GM12878 (cell line): ENCODE measurements around the gene KIR2DL4. TPM values are rescaled to one million over a fixed set of nuclear protein-coding genes. Genes with fewer than 3 reads are reported as not detected.
"Not testable (repeated sequence)": the region's sequence is repeated elsewhere in the genome, so short reads cannot be mapped to it uniquely, and the experiment has no call there.

Source experiments
- ATAC-seq: fragments of 200-7000 bp; cut with Tn5 transposase; 3 replicates; pipeline ENCODE4 v1.9.1; 2020; ENCODE audit warnings: mild to moderate bottlenecking, moderate library complexity
- BruUV-seq: library from RNA; stranded (reverse); fragments of 400-500 nt; replicated peaks from 2 replicates; lab custom pipeline; 2021; lab: Mats Ljungman, UMichigan
- CTCF ChIA-PET: fragments of 300-600 bp; sonication (Branson Sonifier 250); formaldehyde crosslinking; extraction: SDS; loops from one replicate; lab custom pipeline; 2021; ENCODE audit warnings: inconsistent platforms; lab: Yijun Ruan, JAX
- POLR2A ChIA-PET: fragments of 350-600 bp; formaldehyde crosslinking; extraction: SDS; loops from one replicate; lab custom pipeline; 2021; ENCODE audit warnings: inconsistent platforms; lab: Charles Lee
- RAD21 ChIA-PET: fragments of 300-600 bp; sonication (Branson Sonifier 250); formaldehyde crosslinking; loops from one replicate; lab custom pipeline; 2023; ENCODE audit warnings: antibody characterized with exemption; ENCODE audit not compliant: unreplicated experiment; lab: Charles Lee
- SMC1A ChIA-PET: fragments of 300-600 bp; sonication (Branson Sonifier 250); formaldehyde crosslinking; loops from one replicate; lab custom pipeline; 2023; ENCODE audit not compliant: unreplicated experiment, uncharacterized antibody; lab: Charles Lee
- DNase-seq: peaks from one replicate; pipeline ENCODE4 v3.0.0-alpha.2; 2011; ENCODE audit warnings: low read depth, low spot score
- FAIRE-seq: peaks from 3 replicates; lab custom pipeline; 2011; peaks lifted over from hg19 to GRCh38; lab: Jason Lieb, UNC
- H2AFZ ChIP-seq: 2 replicates; pipeline ENCODE4 v1.6.0; 2011; ENCODE audit warnings: low read depth, low read length, control low read depth; ENCODE audit not compliant: control insufficient read depth
- H3K27ac ChIP-seq: 2 replicates; pipeline ENCODE4 v1.5.1; 2011; ENCODE audit warnings: control low read depth; ENCODE audit not compliant: control insufficient read depth, insufficient read depth
- H3K27me3 ChIP-seq, 2 experiments: replicated peaks in 1 of 2; 2 replicates each; pipeline versions ENCODE4 v1.6.0 to v1.6.1; 2011; ENCODE audit warnings: low read length in 1 of 2; ENCODE audit not compliant: control insufficient read depth in 2 of 2, insufficient read depth in 2 of 2
- H3K36me3 ChIP-seq, 2 experiments: 2 replicates each; pipeline ENCODE4 v1.5.1; 2011; ENCODE audit warnings: low read length in 1 of 2; ENCODE audit not compliant: control insufficient read depth in 2 of 2, insufficient read depth in 2 of 2
- H3K4me1 ChIP-seq: 2 replicates; pipeline ENCODE4 v1.6.1; 2011; ENCODE audit warnings: mild to moderate bottlenecking, low read length, moderate library complexity, mixed read lengths; ENCODE audit not compliant: control insufficient read depth, insufficient read depth
- H3K4me2 ChIP-seq: 2 replicates; pipeline ENCODE4 v1.6.0; 2011; ENCODE audit warnings: control low read depth; ENCODE audit not compliant: control insufficient read depth, insufficient read depth
- H3K4me3 ChIP-seq: fragments of 200-600 bp; sonication (generic); 2 replicates; pipeline ENCODE4 v1.5.1; 2016
- H3K79me2 ChIP-seq: 2 replicates; pipeline ENCODE4 v1.6.0; 2011; ENCODE audit warnings: low read length; ENCODE audit not compliant: control insufficient read depth, insufficient read depth
- H3K9ac ChIP-seq: 2 replicates; pipeline ENCODE4 v1.8.0; 2011; ENCODE audit warnings: low read length, control low read depth, mixed read lengths; ENCODE audit not compliant: control insufficient read depth, insufficient read depth
- H3K9me3 ChIP-seq: replicated peaks from 3 replicates; pipeline ENCODE4 v1.5.1; 2011; ENCODE audit warnings: mild to moderate bottlenecking, low read length; ENCODE audit not compliant: control insufficient read depth, insufficient read depth
- H4K20me1 ChIP-seq: 2 replicates; pipeline ENCODE4 v1.6.0; 2011; ENCODE audit not compliant: control insufficient read depth, insufficient read depth
- EZH2 ChIP-seq: IDR thresholded peaks from 2 replicates; pipeline ENCODE4 v1.6.1; 2012; ENCODE audit warnings: low read depth, mild to moderate bottlenecking, control low read depth, inconsistent platforms, low read length, borderline replicate concordance; ENCODE audit not compliant: control insufficient read depth
- FOS ChIP-seq: IDR thresholded peaks from 3 replicates; pipeline ENCODE4 v1.6.1; 2011; ENCODE audit warnings: borderline replicate concordance; ENCODE audit not compliant: insufficient read length; ENCODE audit errors: extremely low read depth
- NR2F1 ChIP-seq: fragments of 450-650 bp; conservative IDR thresholded peaks from 2 replicates; pipeline ENCODE4 v1.6.1; 2017; ENCODE audit warnings: mild to moderate bottlenecking
- PML ChIP-seq: IDR thresholded peaks from 2 replicates; pipeline ENCODE4 v1.6.1; 2012; ENCODE audit warnings: low read length, inconsistent platforms
- SMAD5 ChIP-seq: IDR thresholded peaks from 2 replicates; pipeline ENCODE4 v1.6.1; 2016; ENCODE audit warnings: antibody characterized with exemption, low read depth
- STAT3 ChIP-seq: IDR thresholded peaks from 2 replicates; pipeline ENCODE4 v1.6.1; 2011; ENCODE audit warnings: low read depth, low read length, improper control_type of control experiment
- TARDBP ChIP-seq: IDR thresholded peaks from 2 replicates; pipeline ENCODE4 v1.6.1; 2016; ENCODE audit warnings: borderline replicate concordance
- ZNF622 ChIP-seq: fragments of 450-650 bp; IDR thresholded peaks from 2 replicates; pipeline ENCODE4 v1.6.1; 2017; ENCODE audit warnings: mild to moderate bottlenecking, inconsistent platforms
- WGBS: methylation state at CpG from one replicate; pipeline ENCODE4 v1.1.6; 2016; ENCODE audit warnings: low lambda C conversion rate; ENCODE audit not compliant: insufficient replicate concordance, insufficient coverage; ENCODE audit errors: missing lambda C conversion rate; 5-methylcytosine and 5-hydroxymethylcytosine counted together
- in situ Hi-C: fragments of 300-500 bp; cut with MboI; formaldehyde crosslinking; loops from 9 replicates; pipeline ENCODE4 v1.14.3; 2018; ENCODE audit warnings: mixed read lengths
- intact Hi-C: fragments of 100-400 bp; cut with micrococcal nuclease; formaldehyde crosslinking; loops from one replicate; pipeline ENCODE4 v1.14.2; 2022; ENCODE audit not compliant: unreplicated experiment
- polyA plus RNA-seq, 11 experiments: library from polyadenylated mRNA; depleted of rRNA in 4 of 11; unstranded in 6 of 11; stranded (reverse) in 5 of 11; fragments of >200 nt; fragmentation: Nextera tagmentation in 4 of 11; fragmentation: Illumina TruSeq in 1 of 11; extraction: Ambion mirVana in 4 of 11; extraction: Trizol in 1 of 11; gene quantifications; 1 replicate in 1 of 11; 2 replicates in 10 of 11; pipeline versions ENCODE4 v1.2.1 to v1.2.3, GENCODE V29; 2011 to 2016; ENCODE audit warnings: inconsistent platforms in 2 of 11, missing spikeins in 2 of 11, low read depth in 1 of 11
- total RNA-seq, 4 experiments: library from RNA; depleted of rRNA in 3 of 4; stranded (reverse); fragments of >200 nt in 3 of 4; fragmentation: Illumina TruSeq in 1 of 4; extraction: Trizol in 1 of 4; gene quantifications; 2 replicates each; pipeline versions ENCODE4 v1.2.1 to v1.2.3, GENCODE V29; 2013 to 2021

Gene KIR2DL4
- total and polyA plus RNA-seq, 10 of the 15 experiments (the other 5 are each of a cell fraction or from before 2014, with no cell fraction given), result 0.22 TPM; not detected in 9

GRCh38 chr19:54850930-54851329 is 47.5 kb downstream of the KIR2DL4 start:
- intact Hi-C loops, result no loop called here
- Histone ChIP-seq H3K36me3 (no peaks in the 10 kb centered on the region), H3K4me1 (no peaks in the 10 kb centered on the region), H4K20me1 (no peaks in the 10 kb centered on the region), H3K9me3 (no peaks in the 10 kb centered on the region; the same call in 2 of the 3 replicates), H3K27ac (no peak overlapping the region), H3K4me2 (no peak overlapping the region), H3K27me3 (no peaks in the 10 kb centered on the region; a peak in 2 of 4 replicates), H3K79me2 (no peaks in the 10 kb centered on the region)
- RAD21 ChIA-PET, result no interaction called here
- no peak for FAIRE-seq
- CTCF ChIA-PET, result no interaction called here
- no peak for DNase-seq
- ATAC-seq, result no peak
- no peak for TF ChIP-seq NR2F1
- TF ChIP-seq ZNF622, result no peak
- no peak for TF ChIP-seq STAT3
- TF ChIP-seq FOS, result no peak
- TF ChIP-seq PML, result no peak
- TF ChIP-seq, all 136 proteins: peak for 0
- 23% methylated on average over 2 of the region's 2 CpGs for WGBS
- POLR2A ChIA-PET, result no interaction called here
- no peak overlapping the region for H3K4me3 ChIP-seq
- in situ Hi-C loops, result loop anchor here (5.0 kb wide), 1 partner anchor 34 kb away; the partner anchor contains the start of gene KIR3DL1
- SMC1A ChIA-PET, result no interaction called here
- BruUV-seq, result no TSS peak
- H2AFZ ChIP-seq, result no peak overlapping the region
- H3K9ac ChIP-seq, result no peak overlapping the region

- H3K36me3 ChIP-seq, result no peaks in the 10 kb centered on the region
- no TSS peak for BruUV-seq
- no peaks in the 10 kb centered on the region; a peak in 2 of 4 replicates for H3K27me3 ChIP-seq
- no peak overlapping the region for H3K27ac ChIP-seq
- WGBS, result 17% methylated on average over 7 of the region's 7 CpGs
- H3K9me3 ChIP-seq, result no peaks in the 10 kb centered on the region; the same call in 2 of the 3 replicates
- FAIRE-seq, result no peak
- H2AFZ ChIP-seq, result no peak overlapping the region
- SMC1A ChIA-PET, result no interaction called here
- H3K79me2 ChIP-seq, result no peaks in the 10 kb centered on the region
- no peaks in the 10 kb centered on the region for H3K4me1 ChIP-seq
- no peaks in the 10 kb centered on the region for H4K20me1 ChIP-seq
- in situ Hi-C loops (loop anchor here (5.0 kb wide), 1 partner anchor 34 kb away; the partner anchor contains the start of gene KIR3DL1), intact Hi-C loops (no loop called here)
- no peak overlapping the region for H3K4me2 ChIP-seq
- no peak for ATAC-seq
- RAD21 ChIA-PET, result no interaction called here
- POLR2A ChIA-PET, result no interaction called here
- no peak for DNase-seq
- H3K9ac ChIP-seq, result no peak overlapping the region
- CTCF ChIA-PET, result no interaction called here
- TF ChIP-seq TARDBP, result no peak
- no peak for TF ChIP-seq EZH2
- no peak for TF ChIP-seq SMAD5
- H3K4me3 ChIP-seq, result no peak overlapping the region
Observed at GRCh38 chr19:54851353-54851752, 47.9 kb downstream of the KIR2DL4 start.

- H3K27ac ChIP-seq, POLR2A ChIA-PET, H3K4me1 ChIP-seq, SMC1A ChIA-PET, H3K4me2 ChIP-seq, H3K9me3 ChIP-seq, DNase-seq, FAIRE-seq, RAD21 ChIA-PET, H3K27me3 ChIP-seq, H2AFZ ChIP-seq, H3K9ac ChIP-seq, intact Hi-C loops, H4K20me1 ChIP-seq, H3K79me2 ChIP-seq, ATAC-seq, H3K36me3 ChIP-seq, BruUV-seq, in situ Hi-C loops, H3K4me3 ChIP-seq, CTCF ChIA-PET: not testable (repeated sequence)
- WGBS, result 42% methylated on average over 1 of the region's 1 CpG
Observed at GRCh38 chr19:54855241-54855640, 51.8 kb downstream of the KIR2DL4 start.
